ENCODE data around the gene ARHGAP26. TPM values are rescaled to one million over a fixed set of nuclear protein-coding genes. Genes with fewer than 3 reads are reported as not detected.
"Not testable (repeated sequence)": the region's sequence is repeated elsewhere in the genome, so short reads cannot be mapped to it uniquely, and the experiment has no call there.

ARHGAP26 gene
- total and polyA plus RNA-seq, 2 experiments from 2014 or later: 9.5 to 16.8 TPM

DNA sequence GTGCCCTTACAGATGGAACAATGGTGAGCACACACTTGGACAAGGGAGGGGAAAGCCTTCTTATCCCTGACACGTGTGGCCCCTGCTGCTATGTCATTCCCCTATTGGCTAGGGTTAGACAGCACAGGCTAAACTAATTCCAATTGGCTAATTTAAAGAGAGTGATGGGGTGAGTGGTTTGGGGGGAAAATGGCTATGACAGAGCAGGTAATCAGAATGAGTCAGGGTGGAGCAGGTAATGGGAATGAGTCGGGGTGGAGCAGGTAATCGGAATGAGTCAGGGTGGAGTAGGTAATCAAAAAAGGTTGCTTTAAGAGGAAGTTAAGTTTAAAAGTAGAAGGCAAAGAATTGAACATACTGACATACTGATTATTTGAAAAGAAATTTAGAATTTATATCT lies 324.4 kb downstream of the ARHGAP26 start:
- DNase-seq (ENCODE audit: low spot score) (peak; percentile 15), ATAC-seq (peak; percentile 17; the same call in 2 of the 3 replicates)
- H4K20me1 ChIP-seq (replicated peaks; ENCODE audit: insufficient read depth); H3K27me3 ChIP-seq (ENCODE audit: insufficient read depth); H3K9me3 Mint-ChIP-seq; H3K79me2 ChIP-seq (replicated peaks; ENCODE audit: insufficient read depth); H3K4me3 Mint-ChIP-seq; H3K36me3 Mint-ChIP-seq (ENCODE audit: low read depth); H2AFZ ChIP-seq; H3K27me3 Mint-ChIP-seq (ENCODE audit: insufficient read depth, low read depth, poor library complexity); H3K36me3 ChIP-seq (ENCODE audit: insufficient read depth); H3F3A ChIP-seq (replicated peaks; ENCODE audit: low read depth); H3K27ac ChIP-seq (ENCODE audit: low read depth); H3K9me2 ChIP-seq (ENCODE audit: insufficient read depth): not testable (repeated sequence)
- H3K4me2 ChIP-seq: peak overlapping the region; percentile 69
- H3K4me1 ChIP-seq (ENCODE audit: insufficient read depth): peaks cover 40% of the 10 kb centered on the region
- Mint-ChIP-seq H3K4me1 (peaks cover 42% of the 10 kb centered on the region), H3K27ac (peak overlapping the region; percentile 30; the same call in 1 of the 2 replicates)
- H3K4me3 ChIP-seq: peak overlapping the region; percentile 44
- TF ChIP-seq, protein P1, sequence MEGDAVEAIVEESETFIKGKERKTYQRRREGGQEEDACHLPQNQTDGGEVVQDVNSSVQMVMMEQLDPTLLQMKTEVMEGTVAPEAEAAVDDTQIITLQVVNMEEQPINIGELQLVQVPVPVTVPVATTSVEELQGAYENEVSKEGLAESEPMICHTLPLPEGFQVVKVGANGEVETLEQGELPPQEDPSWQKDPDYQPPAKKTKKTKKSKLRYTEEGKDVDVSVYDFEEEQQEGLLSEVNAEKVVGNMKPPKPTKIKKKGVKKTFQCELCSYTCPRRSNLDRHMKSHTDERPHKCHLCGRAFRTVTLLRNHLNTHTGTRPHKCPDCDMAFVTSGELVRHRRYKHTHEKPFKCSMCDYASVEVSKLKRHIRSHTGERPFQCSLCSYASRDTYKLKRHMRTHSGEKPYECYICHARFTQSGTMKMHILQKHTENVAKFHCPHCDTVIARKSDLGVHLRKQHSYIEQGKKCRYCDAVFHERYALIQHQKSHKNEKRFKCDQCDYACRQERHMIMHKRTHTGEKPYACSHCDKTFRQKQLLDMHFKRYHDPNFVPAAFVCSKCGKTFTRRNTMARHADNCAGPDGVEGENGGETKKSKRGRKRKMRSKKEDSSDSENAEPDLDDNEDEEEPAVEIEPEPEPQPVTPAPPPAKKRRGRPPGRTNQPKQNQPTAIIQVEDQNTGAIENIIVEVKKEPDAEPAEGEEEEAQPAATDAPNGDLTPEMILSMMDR (conservative IDR thresholded peaks at IDR 0.05; ENCODE audit: low read depth in 2 of 2): 0 out of 4 replicates have a peak, but pooled peaks of 1 of the 2 experiments have one; percentile 2

DNA sequence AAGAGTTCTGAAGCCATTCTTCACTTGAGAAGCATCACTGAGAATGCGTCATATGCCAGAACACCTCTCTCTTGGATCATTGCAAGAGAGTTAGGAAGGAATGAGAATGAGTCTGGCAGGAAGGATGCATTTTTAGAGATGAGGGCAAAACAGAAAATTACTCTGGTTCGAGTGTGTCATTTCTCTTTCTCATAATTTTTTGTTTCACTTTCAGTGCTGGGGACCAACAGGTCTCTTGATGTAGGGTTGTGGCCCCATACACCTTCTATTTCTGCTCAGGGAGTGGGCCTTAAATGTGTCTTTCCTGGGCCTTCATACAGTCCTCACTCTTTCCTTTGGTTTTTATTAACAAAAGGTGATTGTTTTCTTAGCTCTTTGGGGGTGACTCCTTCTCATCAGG lies 330.9 kb downstream of the ARHGAP26 start:
- TF ChIP-seq REST (IDR thresholded peaks at IDR 0.05; ENCODE audit: unreplicated experiment) (no peak), EZH2 (IDR thresholded peaks at IDR 0.05; ENCODE audit: low read depth, unreplicated experiment) (no peak), JUNB (IDR thresholded peaks at IDR 0.05; ENCODE audit: unreplicated experiment) (no peak), ZNF114 (CRISPR knock-in tag; IDR thresholded peaks at IDR 0.05) (no peak)
- TF ChIP-seq, protein P1 (conservative IDR thresholded peaks at IDR 0.05; ENCODE audit: low read depth in 2 of 2): no peak
- no peak overlapping the region for H3K4me2 ChIP-seq
- H3K27ac ChIP-seq (ENCODE audit: low read depth): no peak overlapping the region
- no peaks in the 10 kb centered on the region for H3F3A ChIP-seq (replicated peaks; ENCODE audit: low read depth)
- no peak overlapping the region for H2AFZ ChIP-seq
- Mint-ChIP-seq H3K36me3 (ENCODE audit: low read depth) (peaks cover 3% of the 10 kb centered on the region; the same call in 1 of the 3 replicates), H3K27ac (no peak overlapping the region; the same call in 1 of the 2 replicates), H3K4me1 (peaks cover 5% of the 10 kb centered on the region; the same call in 1 of the 3 replicates), H3K4me3 (no peak overlapping the region), H3K27me3 (ENCODE audit: insufficient read depth, low read depth, poor library complexity) (no peaks in the 10 kb centered on the region), H3K9me3 (no peaks in the 10 kb centered on the region)
- no peaks in the 10 kb centered on the region for H3K36me3 ChIP-seq (ENCODE audit: insufficient read depth)
- ATAC-seq: no peak
- H3K27me3 ChIP-seq (ENCODE audit: insufficient read depth): no peaks in the 10 kb centered on the region
- no peaks in the 10 kb centered on the region for H3K79me2 ChIP-seq (replicated peaks; ENCODE audit: insufficient read depth)
- DNase-seq (ENCODE audit: low spot score): no peak
- no peaks in the 10 kb centered on the region for H4K20me1 ChIP-seq (replicated peaks; ENCODE audit: insufficient read depth)
- H3K4me1 ChIP-seq (ENCODE audit: insufficient read depth): no peaks in the 10 kb centered on the region
- H3K4me3 ChIP-seq: no peak overlapping the region
- H3K9me2 ChIP-seq (ENCODE audit: insufficient read depth): no peaks in the 10 kb centered on the region

Data from GM23338 (cell line).